PC-3 (cell line): ENCODE measurements around the gene SOX5.

ENCODE experiments used
- EZH2phosphoT487 ChIP-seq: fragments of 300-600 bp; sonication (generic); IDR thresholded peaks from 2 replicates; pipeline ENCODE4 v1.6.1; 2018; ENCODE audit warnings: mild to moderate bottlenecking, antibody characterized with exemption, low read length, borderline replicate concordance
- TF ChIP-seq, protein P1 (sequence below): fragments of 300-600 bp; sonication (generic); conservative IDR thresholded peaks from 2 replicates; pipeline ENCODE4 v1.5.1; 2017; ENCODE audit warnings: antibody characterized with exemption, low read depth, mild to moderate bottlenecking, low read length

DNA sequence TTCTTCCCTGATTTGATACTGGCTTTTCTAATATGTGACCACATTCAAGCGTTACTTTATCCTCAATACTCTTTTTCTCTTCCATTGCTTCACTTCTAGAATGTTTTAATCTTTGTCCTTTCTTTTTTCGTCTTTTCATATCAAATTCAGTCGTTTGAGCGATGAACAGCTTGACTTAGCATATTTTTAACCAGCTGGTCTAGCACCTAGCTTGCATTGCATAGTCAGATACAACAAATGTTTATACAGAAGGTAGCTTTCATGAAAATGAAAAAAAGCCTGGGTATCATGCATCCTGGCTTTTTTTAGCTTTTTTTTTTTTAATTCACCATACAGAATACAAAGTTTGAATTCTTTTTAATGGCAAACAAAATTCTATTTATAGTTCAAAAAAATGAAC, 1.2 kb downstream of the SOX5 start:
- no peak for TF ChIP-seq EZH2phosphoT487
- TF ChIP-seq, protein P1, sequence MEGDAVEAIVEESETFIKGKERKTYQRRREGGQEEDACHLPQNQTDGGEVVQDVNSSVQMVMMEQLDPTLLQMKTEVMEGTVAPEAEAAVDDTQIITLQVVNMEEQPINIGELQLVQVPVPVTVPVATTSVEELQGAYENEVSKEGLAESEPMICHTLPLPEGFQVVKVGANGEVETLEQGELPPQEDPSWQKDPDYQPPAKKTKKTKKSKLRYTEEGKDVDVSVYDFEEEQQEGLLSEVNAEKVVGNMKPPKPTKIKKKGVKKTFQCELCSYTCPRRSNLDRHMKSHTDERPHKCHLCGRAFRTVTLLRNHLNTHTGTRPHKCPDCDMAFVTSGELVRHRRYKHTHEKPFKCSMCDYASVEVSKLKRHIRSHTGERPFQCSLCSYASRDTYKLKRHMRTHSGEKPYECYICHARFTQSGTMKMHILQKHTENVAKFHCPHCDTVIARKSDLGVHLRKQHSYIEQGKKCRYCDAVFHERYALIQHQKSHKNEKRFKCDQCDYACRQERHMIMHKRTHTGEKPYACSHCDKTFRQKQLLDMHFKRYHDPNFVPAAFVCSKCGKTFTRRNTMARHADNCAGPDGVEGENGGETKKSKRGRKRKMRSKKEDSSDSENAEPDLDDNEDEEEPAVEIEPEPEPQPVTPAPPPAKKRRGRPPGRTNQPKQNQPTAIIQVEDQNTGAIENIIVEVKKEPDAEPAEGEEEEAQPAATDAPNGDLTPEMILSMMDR = no peak
